Loucy (cell line): ENCODE results near the gene SH3RF2.

Experiments used
- CTCF ChIP-seq: fragments of 200-600 bp; sonication (generic); conservative IDR thresholded peaks from 2 replicates; pipeline ENCODE4 v1.5.1; 2014; ENCODE audit warnings: mild to moderate bottlenecking, antibody characterized with exemption, low read length
- EZH2phosphoT487 ChIP-seq: fragments of 200-600 bp; IDR thresholded peaks from 2 replicates; pipeline ENCODE4 v1.6.1; 2018; ENCODE audit warnings: antibody characterized with exemption, mild to moderate bottlenecking, moderate library complexity, borderline replicate concordance

GRCh38 chr5:146091881-146092280 lies 155.5 kb downstream of the SH3RF2 start:
- no peak for TF ChIP-seq CTCF
- TF ChIP-seq EZH2phosphoT487: no peak
